DMS114 treated with DMSO at 0.1 percent for 48 hours (cell line): ENCODE measurements around the gene ST3GAL3.

Experiments used
- DNase-seq: peaks from one replicate; lab custom pipeline; 2025; ENCODE audit not compliant: unreplicated experiment; lab: John Stamatoyannopoulos, UW

Gene ST3GAL3

DNA sequence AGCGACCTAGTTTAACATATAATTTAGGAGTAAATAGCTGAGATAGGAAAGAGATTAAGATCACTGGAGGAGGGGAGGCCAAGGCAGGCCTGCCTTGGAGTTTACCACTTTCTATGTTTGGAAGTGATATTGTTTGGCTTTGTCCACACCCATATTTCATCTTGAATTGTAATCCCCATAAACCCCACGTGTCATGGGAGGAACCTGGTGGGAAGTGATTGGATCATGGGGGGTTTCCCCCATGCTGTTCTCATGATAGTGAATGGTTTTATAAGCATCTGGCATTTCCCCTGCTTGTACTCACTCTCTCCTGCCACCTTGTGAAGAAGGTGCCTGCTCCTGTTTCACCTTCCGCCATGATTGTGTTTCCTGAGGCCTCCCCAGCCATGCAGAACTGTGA is 168.0 kb downstream of the ST3GAL3 start:
- DNase-seq, result no peak

- DNase-seq, result no peak
Measured at GRCh38 chr1:43877101-43877500, 169.8 kb downstream of the ST3GAL3 start.

- DNase-seq, result no peak
Measured at GRCh38 chr1:43878440-43878839, 171.1 kb downstream of the ST3GAL3 start.

- DNase-seq, result no peak
Measured at GRCh38 chr1:43878854-43879253, 171.5 kb downstream of the ST3GAL3 start.

DNA sequence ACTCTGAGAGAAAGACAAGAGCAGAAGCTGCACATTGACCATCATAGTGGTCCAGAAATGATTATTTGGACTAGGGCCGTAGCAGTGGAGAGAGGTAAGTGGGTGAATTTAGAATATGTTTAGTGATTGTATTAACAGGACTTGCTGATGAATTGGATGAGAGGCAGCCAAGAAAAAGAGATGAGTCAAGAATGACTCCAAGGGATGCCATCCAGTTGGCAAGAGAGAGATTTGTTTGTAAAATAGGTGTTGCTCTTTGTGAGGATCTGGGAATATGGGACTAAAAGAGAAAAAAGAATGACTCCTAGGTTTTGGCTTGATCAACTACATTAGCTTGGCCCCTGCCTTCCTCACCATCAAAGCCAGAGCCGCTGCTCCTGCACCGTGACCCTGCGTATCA is 172.1 kb downstream of the ST3GAL3 start:
- DNase-seq, result no peak

GRCh38 chr1:43879996-43880395 is 172.7 kb downstream of the ST3GAL3 start:
- no peak for DNase-seq

DNA sequence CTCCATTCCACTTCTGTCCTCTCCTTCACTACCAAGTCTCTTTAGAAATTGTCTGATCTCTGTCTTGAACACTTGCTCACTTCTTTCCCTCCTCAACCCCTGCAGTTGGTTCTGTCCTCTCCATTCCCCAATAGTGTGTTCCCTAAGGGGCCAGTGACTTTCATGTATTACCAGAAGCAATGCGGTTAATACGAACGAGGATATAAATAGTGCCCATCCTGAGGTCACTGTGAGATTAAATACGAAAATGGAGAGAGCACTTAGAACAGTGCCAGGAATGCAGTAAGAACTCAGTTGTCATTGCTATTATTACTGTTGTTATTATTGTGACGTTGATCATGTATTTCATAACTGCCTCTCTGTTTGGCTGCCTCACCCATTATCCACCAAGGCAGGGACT is 173.3 kb downstream of the ST3GAL3 start:
- DNase-seq, result no peak

DNA sequence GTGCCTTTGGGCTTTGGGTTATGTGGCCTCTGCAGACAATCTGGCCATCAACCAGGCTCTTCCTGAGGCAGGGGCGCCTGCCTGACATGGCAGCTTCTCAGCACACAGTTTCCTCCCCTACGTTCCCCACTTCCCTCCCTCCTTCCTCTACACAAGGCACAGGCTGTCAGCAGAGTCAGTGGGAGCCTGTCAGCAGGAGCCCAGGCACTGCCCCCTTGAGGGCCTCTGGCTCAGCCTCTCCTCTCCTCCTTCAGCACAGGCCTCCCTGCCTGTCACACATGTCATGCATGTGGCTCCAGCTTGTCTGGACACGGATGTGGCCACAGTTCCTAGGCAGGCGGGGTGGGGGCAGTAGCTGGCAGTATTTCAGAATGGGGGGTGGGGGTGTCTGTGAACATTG is 174.1 kb downstream of the ST3GAL3 start:
- DNase-seq, result no peak

DNA sequence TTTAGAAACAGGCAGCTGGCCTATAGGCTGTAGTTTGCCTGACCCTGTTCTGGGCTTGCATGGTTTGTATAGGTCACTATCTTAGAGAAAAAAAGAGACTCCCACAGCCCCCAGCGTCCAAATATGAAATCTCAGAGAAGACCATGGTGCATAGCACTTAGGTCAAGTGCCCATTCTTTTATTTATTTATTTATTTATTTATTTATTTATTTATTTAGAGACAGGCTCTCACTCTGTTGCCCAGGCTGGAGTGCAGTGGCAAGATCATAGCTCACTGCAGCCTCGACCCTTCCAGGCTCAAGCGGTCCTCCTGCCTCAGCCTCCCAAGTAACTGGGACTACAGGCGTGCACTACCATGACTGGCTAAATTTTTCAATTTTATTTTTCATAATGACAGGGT is 175.4 kb downstream of the ST3GAL3 start:
- DNase-seq, result no peak

GRCh38 chr1:43883321-43883720 is 176.0 kb downstream of the ST3GAL3 start:
- no peak for DNase-seq

DNA sequence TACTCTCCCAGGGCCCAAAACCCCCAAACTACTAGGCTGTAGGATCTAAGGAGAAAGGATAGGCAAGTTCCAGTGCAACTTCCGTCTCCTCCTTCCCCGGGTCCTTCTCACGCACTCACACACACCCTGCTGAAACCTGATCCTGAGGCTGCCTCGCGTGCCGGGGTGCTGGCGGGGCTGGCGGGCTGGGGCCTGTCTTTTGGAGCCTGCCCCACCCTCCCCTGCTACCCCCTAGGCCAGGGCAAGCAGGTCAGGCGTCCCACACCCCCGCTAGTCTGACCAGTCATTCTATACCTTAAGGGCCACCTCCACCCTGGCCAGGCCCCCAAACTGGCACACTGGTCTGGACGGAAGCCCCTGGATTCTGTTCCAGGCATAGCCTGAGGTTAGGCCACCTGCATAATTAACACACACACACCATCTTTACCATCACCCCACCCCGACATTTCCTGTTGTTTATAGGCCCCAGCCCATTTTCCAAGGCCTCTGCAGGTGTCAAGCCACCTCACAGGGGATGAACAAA is 178.0 kb downstream of the ST3GAL3 start:
- DNase-seq, result no peak

GRCh38 chr1:43887748-43888147 is 180.4 kb downstream of the ST3GAL3 start:
- DNase-seq, result no peak

- no peak for DNase-seq
Measured at GRCh38 chr1:43890815-43891214, 183.5 kb downstream of the ST3GAL3 start.

DNA sequence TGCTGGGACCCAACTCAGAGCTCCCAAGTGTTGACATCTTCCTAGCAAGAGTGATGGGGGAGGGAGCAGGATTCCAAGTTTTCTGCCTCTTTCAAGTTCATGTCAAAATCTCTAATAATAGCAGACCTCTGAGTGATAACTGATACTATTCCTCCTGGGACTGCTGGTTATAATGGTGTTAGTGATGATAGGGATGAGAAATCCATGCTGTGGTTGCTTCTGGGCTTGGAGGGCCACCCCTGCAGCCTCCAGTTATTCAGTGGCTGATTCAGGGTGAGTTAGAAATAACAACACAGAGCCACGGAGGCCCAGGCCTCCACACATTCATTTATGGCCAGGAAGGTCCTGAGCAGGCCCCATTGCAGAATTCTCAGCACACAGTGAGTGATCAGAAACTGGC is 185.7 kb downstream of the ST3GAL3 start:
- DNase-seq, result no peak

- DNase-seq, result no peak
Measured at GRCh38 chr1:43898981-43899380, 191.6 kb downstream of the ST3GAL3 start.

GRCh38 chr1:43900386-43900785 is 193.1 kb downstream of the ST3GAL3 start:
- DNase-seq, result no peak

DNA sequence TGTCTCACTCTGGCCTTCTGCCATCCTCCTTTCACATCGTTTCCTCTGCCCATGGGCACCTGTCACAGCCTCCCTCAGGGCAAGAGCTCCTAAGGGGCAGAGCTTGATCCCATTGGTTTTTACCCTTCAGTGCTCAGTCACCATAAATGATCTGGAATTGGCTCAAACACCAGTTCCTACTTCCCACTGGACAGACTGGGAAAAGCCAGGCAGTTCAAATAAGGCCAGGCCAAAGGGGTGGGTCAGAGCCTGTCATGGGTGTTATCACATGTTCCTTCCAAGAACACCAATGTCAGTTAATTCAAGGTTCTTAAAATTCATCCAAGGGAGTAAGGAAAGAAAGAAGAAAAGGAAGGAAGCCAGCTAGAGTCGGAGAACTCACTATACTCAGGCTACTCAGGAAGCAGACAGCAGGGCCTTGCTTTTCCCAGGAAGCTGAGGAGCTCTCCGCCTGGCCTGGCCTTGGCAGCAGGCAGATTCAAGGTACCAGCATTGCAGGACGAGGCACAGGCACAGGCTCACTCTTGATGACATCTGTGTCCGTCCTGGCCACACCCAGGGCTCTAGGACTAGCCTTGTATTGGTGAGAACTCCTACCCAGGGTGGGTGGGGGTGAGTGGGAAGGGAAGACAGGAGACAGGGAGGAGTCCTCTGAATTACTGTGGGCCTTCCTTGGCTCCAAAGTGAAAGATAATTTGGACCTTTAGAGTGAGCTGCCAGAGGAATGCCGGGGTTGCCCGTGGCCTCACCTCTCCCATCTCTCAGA is 194.0 kb downstream of the ST3GAL3 start:
- no peak for DNase-seq

GRCh38 chr1:43902058-43902831 is 194.9 kb downstream of the ST3GAL3 start:
- DNase-seq, result no peak

DNA sequence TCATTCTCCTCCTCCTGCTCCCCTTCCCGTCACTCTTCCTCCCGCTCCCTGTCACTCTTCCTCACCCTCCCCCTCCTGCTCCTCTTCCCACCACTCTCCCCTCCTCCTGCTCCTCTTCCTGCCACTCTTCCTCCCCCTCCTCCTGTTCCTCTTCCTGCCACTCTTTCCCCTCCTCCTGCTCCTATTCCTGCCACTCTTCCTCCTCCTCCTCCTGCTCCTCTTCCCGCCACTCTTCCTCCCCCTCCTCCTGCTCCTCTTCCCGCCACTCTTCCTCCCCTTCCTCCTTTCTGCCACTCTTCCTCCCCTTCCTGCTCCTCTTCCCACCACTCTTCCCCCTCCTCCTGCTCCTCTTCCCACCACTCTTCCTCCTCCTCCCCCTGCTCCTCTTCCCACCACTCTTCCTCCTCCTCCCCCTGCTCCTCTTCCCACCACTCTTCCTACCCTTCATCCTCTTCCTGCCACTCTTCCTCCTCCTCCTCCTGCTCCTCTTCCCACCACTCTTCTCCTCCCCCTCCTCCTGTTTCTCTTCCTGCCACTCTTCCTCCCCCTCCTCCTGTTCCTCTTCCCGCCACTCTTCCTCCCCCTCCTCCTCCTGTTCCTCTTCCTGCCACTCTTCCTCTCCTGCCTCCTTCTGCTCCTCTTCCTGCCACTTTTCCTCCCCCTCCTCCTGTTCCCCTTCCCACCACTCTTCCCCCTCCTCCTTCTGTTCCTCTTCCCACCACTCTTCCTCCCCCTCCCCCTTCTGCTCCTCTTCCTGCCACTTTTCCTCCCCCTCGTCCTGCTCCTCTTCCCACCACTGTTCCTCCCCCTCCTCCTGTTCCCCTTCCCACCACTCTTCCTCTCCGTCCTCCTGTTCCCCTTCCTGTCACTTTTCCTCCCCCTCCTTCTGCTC is 197.6 kb downstream of the ST3GAL3 start:
- no peak for DNase-seq

DNA sequence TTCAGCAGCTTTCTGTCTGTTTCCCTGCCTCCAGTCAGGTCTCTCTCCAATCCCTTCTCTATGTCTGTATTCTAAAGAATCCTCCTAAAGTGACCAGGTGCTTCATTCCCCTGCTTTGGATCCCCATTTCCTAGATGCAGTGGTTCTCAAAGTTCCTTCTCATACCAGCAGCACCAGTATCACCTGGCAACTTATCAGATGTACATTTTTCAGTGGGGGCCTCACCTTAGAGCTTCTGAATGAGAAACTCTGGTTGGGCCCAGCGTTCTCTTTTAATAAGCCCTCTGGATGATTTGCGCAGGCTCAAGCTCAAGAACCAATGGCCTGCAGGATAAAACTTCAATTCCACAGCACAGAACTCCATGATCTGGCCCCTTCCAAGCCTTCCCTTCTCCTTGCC is 200.9 kb downstream of the ST3GAL3 start:
- DNase-seq, result no peak

- no peak for DNase-seq
Measured at GRCh38 chr1:43908858-43909257, 201.5 kb downstream of the ST3GAL3 start.
